Caco-2 (cell line): ENCODE data around the gene AQP9. TPM values are rescaled to one million over a fixed set of nuclear protein-coding genes. Genes with fewer than 3 reads are reported as not detected.

Source experiments
- BruUV-seq: library from RNA; stranded (reverse); fragments of 400-500 nt; replicated peaks from 2 replicates; lab custom pipeline; 2021; lab: Mats Ljungman, UMichigan
- CTCF ChIA-PET: fragments of 300-600 bp; sonication (Branson Sonifier 250); formaldehyde crosslinking; loops from one replicate; lab custom pipeline; 2022; ENCODE audit warnings: antibody characterized with exemption; lab: Charles Lee
- POLR2A ChIA-PET: fragments of 300-600 bp; sonication (Branson Sonifier 250); formaldehyde crosslinking; loops from one replicate; lab custom pipeline; 2022; ENCODE audit warnings: antibody characterized with exemption; lab: Charles Lee
- DNase-seq, 2 experiments: peaks; one replicate each; pipeline versions ENCODE4 v3.0.0 to v3.0.0-alpha.2; 2020 to 2022
- H3K27me3 ChIP-seq: replicated peaks from 2 replicates; pipeline ENCODE4 v1.6.0; 2011; ENCODE audit warnings: low read length; ENCODE audit not compliant: control insufficient read depth, insufficient read depth
- H3K36me3 ChIP-seq: 2 replicates; pipeline ENCODE4 v1.5.1; 2011; ENCODE audit warnings: low read length; ENCODE audit not compliant: control insufficient read depth, insufficient read depth
- H3K4me1 ChIP-seq: fragments of 250-450 bp; sonication (Bioruptor Pico); 2 replicates; pipeline ENCODE4 v1.5.1; 2020; ENCODE audit warnings: mild to moderate bottlenecking
- H3K4me3 ChIP-seq: 2 replicates; pipeline ENCODE4 v1.5.1; 2011; ENCODE audit warnings: low read depth, mild to moderate bottlenecking, control low read depth, low read length
- H3K9me3 ChIP-seq: fragments of 250-450 bp; sonication (Bioruptor Pico); 2 replicates; pipeline ENCODE4 v1.5.1; 2020; ENCODE audit warnings: mild to moderate bottlenecking, moderate library complexity
- H3K27ac Mint-ChIP-seq: one replicate; pipeline ENCODE4 v1.8.0; 2022; ENCODE audit warnings: mixed read lengths; ENCODE audit not compliant: unreplicated experiment
- H3K27me3 Mint-ChIP-seq: one replicate; pipeline ENCODE4 v1.8.0; 2022; ENCODE audit warnings: mixed read lengths; ENCODE audit not compliant: insufficient read depth, unreplicated experiment
- H3K36me3 Mint-ChIP-seq: one replicate; pipeline ENCODE4 v1.8.0; 2022; ENCODE audit warnings: mild to moderate bottlenecking, mixed read lengths; ENCODE audit not compliant: insufficient read depth, unreplicated experiment
- H3K4me1 Mint-ChIP-seq: one replicate; pipeline ENCODE4 v1.8.0; 2022; ENCODE audit warnings: low read depth, mixed read lengths; ENCODE audit not compliant: unreplicated experiment
- H3K4me3 Mint-ChIP-seq: one replicate; pipeline ENCODE4 v1.8.0; 2022; ENCODE audit warnings: mild to moderate bottlenecking, moderate library complexity, mixed read lengths; ENCODE audit not compliant: unreplicated experiment
- H3K9me3 Mint-ChIP-seq: one replicate; pipeline ENCODE4 v1.8.0; 2022; ENCODE audit warnings: mixed read lengths; ENCODE audit not compliant: unreplicated experiment
- CTCF ChIP-seq, 2 experiments: fragments of 200-600 bp in 1 of 2; IDR thresholded peaks; 1 replicate in 1 of 2; 2 replicates in 1 of 2; pipeline versions ENCODE4 v1.5.1 to v1.8.0; 2011 to 2022; ENCODE audit warnings: antibody characterized with exemption in 1 of 2, control low read depth in 1 of 2, inconsistent platforms in 1 of 2, low read depth in 1 of 2, low read length in 1 of 2, mild to moderate bottlenecking in 1 of 2, moderate library complexity in 1 of 2; ENCODE audit not compliant: insufficient read depth in 1 of 2, severe bottlenecking in 1 of 2, unreplicated experiment in 1 of 2
- intact Hi-C: fragments of 100-400 bp; cut with micrococcal nuclease; formaldehyde crosslinking; loops from one replicate; pipeline ENCODE4 v1.10.0; 2022; ENCODE audit not compliant: unreplicated experiment
- total RNA-seq: library from RNA; stranded (reverse); gene quantifications from 2 replicates; pipeline ENCODE4 v1.2.3, GENCODE V29; 2022

AQP9 gene
- total RNA-seq, 1 experiment from 2014 or later, result not detected

GRCh38 chr15:58214591-58215340 lies 76.6 kb downstream of the AQP9 start:
- Histone ChIP-seq H3K4me3 (no peak overlapping the region), H3K4me1 (no peaks in the 10 kb centered on the region), H3K36me3 (no peaks in the 10 kb centered on the region), H3K27me3 (no peaks in the 10 kb centered on the region; the same call in 1 of the 2 replicates), H3K9me3 (no peaks in the 10 kb centered on the region)
- BruUV-seq, result no TSS peak
- H3K36me3 Mint-ChIP-seq, result no peaks in the 10 kb centered on the region
- no peak overlapping the region for H3K27ac Mint-ChIP-seq
- ChIA-PET CTCF (no interaction called here), POLR2A (no interaction called here)
- peaks cover 2% of the 10 kb centered on the region for H3K27me3 Mint-ChIP-seq
- no peak overlapping the region for H3K4me3 Mint-ChIP-seq
- intact Hi-C loops, result no loop called here
- no peak for TF ChIP-seq CTCF (IDR thresholded peaks at IDR 0.05; ENCODE audit: insufficient read depth in 1 of 2, low read depth in 1 of 2, low read length in 1 of 2, severe bottlenecking in 1 of 2, unreplicated experiment in 1 of 2)
- no peak for DNase-seq
- H3K4me1 Mint-ChIP-seq, result no peaks in the 10 kb centered on the region
- peaks cover 9% of the 10 kb centered on the region for H3K9me3 Mint-ChIP-seq

GRCh38 chr15:58217460-58217859 lies 79.3 kb downstream of the AQP9 start:
- peaks cover 2% of the 10 kb centered on the region for H3K27me3 Mint-ChIP-seq
- no peaks in the 10 kb centered on the region for H3K36me3 ChIP-seq
- H3K4me1 ChIP-seq, result no peaks in the 10 kb centered on the region
- H3K36me3 Mint-ChIP-seq, result no peaks in the 10 kb centered on the region
- H3K9me3 Mint-ChIP-seq, result peaks cover 11% of the 10 kb centered on the region
- no peak overlapping the region for H3K27ac Mint-ChIP-seq
- intact Hi-C loops, result no loop called here
- H3K27me3 ChIP-seq, result no peaks in the 10 kb centered on the region; the same call in 1 of the 2 replicates
- no peak for DNase-seq
- POLR2A ChIA-PET, result no interaction called here
- H3K4me1 Mint-ChIP-seq, result no peaks in the 10 kb centered on the region
- no peak for TF ChIP-seq CTCF (IDR thresholded peaks at IDR 0.05; ENCODE audit: insufficient read depth in 1 of 2, low read depth in 1 of 2, low read length in 1 of 2, severe bottlenecking in 1 of 2, unreplicated experiment in 1 of 2)
- no TSS peak for BruUV-seq
- no peak overlapping the region for H3K4me3 Mint-ChIP-seq
- H3K4me3 ChIP-seq, result no peak overlapping the region
- CTCF ChIA-PET, result interaction anchor here (0.7 to 1.4 kb wide), 2 partner anchors 10 to 585 kb away, joined by 4 to 7 read pairs; no protein-coding TSS in a partner anchor
- H3K9me3 ChIP-seq, result no peaks in the 10 kb centered on the region

GRCh38 chr15:58221591-58222241 lies 83.5 kb downstream of the AQP9 start:
- intact Hi-C loops, result loop anchor here (10.0 kb wide), 2 partner anchors 243 to 643 kb away; no protein-coding TSS in a partner anchor
- Mint-ChIP-seq H3K27me3 (peaks cover 2% of the 10 kb centered on the region), H3K27ac (no peak overlapping the region), H3K4me1 (no peaks in the 10 kb centered on the region), H3K9me3 (peaks cover 11% of the 10 kb centered on the region), H3K36me3 (no peaks in the 10 kb centered on the region), H3K4me3 (no peak overlapping the region)
- Histone ChIP-seq H3K4me1 (no peaks in the 10 kb centered on the region), H3K36me3 (no peaks in the 10 kb centered on the region), H3K4me3 (no peak overlapping the region), H3K27me3 (no peaks in the 10 kb centered on the region), H3K9me3 (no peaks in the 10 kb centered on the region)
- peak; percentile 31 to 67 for TF ChIP-seq CTCF (IDR thresholded peaks at IDR 0.05; ENCODE audit: insufficient read depth in 1 of 2, low read depth in 1 of 2, low read length in 1 of 2, severe bottlenecking in 1 of 2, unreplicated experiment in 1 of 2)
- DNase-seq, result peak; percentile 47 to 52
- ChIA-PET POLR2A (no interaction called here), CTCF (interaction anchor here (1.0 kb wide), 1 partner anchor 9 kb away, joined by 9 read pairs; no protein-coding TSS in a partner anchor)
- BruUV-seq, result no TSS peak
